ENCODE measurements around the gene IER3. TPM values are rescaled to one million over a fixed set of nuclear protein-coding genes. Genes with fewer than 3 reads are reported as not detected.

The IER3 gene
- total and polyA plus RNA-seq, 2 of the 13 experiments (the other 11 are each of a cell fraction or from before 2014, with no cell fraction given): 51.1 to 131 TPM

DNA sequence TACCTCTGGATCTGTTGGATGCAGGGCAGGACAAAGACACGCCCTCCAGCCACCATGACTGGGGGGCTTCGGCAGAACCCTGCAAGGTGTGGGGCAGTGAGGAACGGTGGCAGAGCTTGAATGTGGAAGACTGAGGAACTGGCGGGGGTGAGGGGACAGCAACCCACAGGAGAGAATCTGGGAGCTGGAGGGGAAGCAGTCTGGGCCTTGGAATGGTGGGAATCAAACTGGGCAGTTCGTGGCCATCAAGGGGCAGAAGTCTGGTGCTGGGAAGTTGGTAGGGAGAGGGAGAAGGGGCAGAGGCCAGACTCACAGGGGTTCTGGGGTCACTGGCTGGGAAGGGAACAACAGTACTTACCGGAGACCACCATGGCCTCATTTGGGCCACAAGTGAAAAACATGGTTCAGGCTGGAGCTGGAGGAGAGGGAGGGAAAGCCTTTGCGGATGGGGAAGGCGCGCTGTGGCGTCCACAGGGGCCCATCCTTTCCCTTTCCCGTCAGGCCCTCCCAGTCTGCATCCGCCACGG is 2.5 kb downstream of the IER3 start (continued):
- no peak for TF ChIP-seq RFX1 (IDR thresholded peaks at IDR 0.05)
- TF ChIP-seq HES4 (CRISPR knock-in tag; IDR thresholded peaks at IDR 0.05; ENCODE audit: borderline replicate concordance): peak; percentile 44; the same call in 1 of the 2 replicates
- TF ChIP-seq, protein P1, sequence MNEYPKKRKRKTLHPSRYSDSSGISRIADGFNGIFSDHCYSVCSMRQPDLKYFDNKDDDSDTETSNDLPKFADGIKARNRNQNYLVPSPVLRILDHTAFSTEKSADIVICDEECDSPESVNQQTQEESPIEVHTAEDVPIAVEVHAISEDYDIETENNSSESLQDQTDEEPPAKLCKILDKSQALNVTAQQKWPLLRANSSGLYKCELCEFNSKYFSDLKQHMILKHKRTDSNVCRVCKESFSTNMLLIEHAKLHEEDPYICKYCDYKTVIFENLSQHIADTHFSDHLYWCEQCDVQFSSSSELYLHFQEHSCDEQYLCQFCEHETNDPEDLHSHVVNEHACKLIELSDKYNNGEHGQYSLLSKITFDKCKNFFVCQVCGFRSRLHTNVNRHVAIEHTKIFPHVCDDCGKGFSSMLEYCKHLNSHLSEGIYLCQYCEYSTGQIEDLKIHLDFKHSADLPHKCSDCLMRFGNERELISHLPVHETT (CRISPR knock-in tag; conservative IDR thresholded peaks at IDR 0.05): no peak
- TF ChIP-seq SMYD3 (CRISPR knock-in tag; IDR thresholded peaks at IDR 0.05): 0 out of 2 replicates have a peak, but pooled peaks have one; percentile 7
- no peak; the same call in none of the 2 replicates for TF ChIP-seq ZFP37 (CRISPR knock-in tag; IDR thresholded peaks at IDR 0.05; ENCODE audit: borderline replicate concordance)
- TF ChIP-seq NR1H2 (CRISPR knock-in tag; IDR thresholded peaks at IDR 0.05; ENCODE audit: borderline replicate concordance, low read depth): peak; percentile 34; the same call in 1 of the 2 replicates
- TF ChIP-seq ZKSCAN5 (CRISPR knock-in tag; IDR thresholded peaks at IDR 0.05): peak; percentile 6; the same call in 1 of the 2 replicates
- 0 out of 2 replicates have a peak, but pooled peaks have one; percentile 62 for TF ChIP-seq RXRA (CRISPR knock-in tag; IDR thresholded peaks at IDR 0.05)
- TF ChIP-seq U2AF2 (IDR thresholded peaks at IDR 0.05; ENCODE audit: low read depth, low read length): 0 out of 2 replicates have a peak, but pooled peaks have one; percentile 2
- TF ChIP-seq ZNF263 (CRISPR knock-in tag; IDR thresholded peaks at IDR 0.05): peak; percentile 27; the same call in 1 of the 2 replicates
- TF ChIP-seq, protein P2, sequence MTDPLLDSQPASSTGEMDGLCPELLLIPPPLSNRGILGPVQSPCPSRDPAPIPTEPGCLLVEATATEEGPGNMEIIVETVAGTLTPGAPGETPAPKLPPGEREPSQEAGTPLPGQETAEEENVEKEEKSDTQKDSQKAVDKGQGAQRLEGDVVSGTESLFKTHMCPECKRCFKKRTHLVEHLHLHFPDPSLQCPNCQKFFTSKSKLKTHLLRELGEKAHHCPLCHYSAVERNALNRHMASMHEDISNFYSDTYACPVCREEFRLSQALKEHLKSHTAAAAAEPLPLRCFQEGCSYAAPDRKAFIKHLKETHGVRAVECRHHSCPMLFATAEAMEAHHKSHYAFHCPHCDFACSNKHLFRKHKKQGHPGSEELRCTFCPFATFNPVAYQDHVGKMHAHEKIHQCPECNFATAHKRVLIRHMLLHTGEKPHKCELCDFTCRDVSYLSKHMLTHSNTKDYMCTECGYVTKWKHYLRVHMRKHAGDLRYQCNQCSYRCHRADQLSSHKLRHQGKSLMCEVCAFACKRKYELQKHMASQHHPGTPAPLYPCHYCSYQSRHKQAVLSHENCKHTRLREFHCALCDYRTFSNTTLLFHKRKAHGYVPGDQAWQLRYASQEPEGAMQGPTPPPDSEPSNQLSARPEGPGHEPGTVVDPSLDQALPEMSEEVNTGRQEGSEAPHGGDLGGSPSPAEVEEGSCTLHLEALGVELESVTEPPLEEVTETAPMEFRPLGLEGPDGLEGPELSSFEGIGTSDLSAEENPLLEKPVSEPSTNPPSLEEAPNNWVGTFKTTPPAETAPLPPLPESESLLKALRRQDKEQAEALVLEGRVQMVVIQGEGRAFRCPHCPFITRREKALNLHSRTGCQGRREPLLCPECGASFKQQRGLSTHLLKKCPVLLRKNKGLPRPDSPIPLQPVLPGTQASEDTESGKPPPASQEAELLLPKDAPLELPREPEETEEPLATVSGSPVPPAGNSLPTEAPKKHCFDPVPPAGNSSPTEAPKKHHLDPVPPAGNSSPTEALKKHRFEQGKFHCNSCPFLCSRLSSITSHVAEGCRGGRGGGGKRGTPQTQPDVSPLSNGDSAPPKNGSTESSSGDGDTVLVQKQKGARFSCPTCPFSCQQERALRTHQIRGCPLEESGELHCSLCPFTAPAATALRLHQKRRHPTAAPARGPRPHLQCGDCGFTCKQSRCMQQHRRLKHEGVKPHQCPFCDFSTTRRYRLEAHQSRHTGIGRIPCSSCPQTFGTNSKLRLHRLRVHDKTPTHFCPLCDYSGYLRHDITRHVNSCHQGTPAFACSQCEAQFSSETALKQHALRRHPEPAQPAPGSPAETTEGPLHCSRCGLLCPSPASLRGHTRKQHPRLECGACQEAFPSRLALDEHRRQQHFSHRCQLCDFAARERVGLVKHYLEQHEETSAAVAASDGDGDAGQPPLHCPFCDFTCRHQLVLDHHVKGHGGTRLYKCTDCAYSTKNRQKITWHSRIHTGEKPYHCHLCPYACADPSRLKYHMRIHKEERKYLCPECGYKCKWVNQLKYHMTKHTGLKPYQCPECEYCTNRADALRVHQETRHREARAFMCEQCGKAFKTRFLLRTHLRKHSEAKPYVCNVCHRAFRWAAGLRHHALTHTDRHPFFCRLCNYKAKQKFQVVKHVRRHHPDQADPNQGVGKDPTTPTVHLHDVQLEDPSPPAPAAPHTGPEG (CRISPR knock-in tag; IDR thresholded peaks at IDR 0.05): 0 out of 2 replicates have a peak, but pooled peaks have one; percentile 24
- TF ChIP-seq FOXJ3 (CRISPR knock-in tag; IDR thresholded peaks at IDR 0.05; ENCODE audit: borderline replicate concordance): peak; percentile 17; the same call in 1 of the 2 replicates
- no peak for TF ChIP-seq TOE1 (CRISPR knock-in tag; IDR thresholded peaks at IDR 0.05)
- TF ChIP-seq, protein P3, sequence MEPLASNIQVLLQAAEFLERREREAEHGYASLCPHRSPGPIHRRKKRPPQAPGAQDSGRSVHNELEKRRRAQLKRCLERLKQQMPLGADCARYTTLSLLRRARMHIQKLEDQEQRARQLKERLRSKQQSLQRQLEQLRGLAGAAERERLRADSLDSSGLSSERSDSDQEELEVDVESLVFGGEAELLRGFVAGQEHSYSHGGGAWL (CRISPR knock-in tag; IDR thresholded peaks at IDR 0.05): peak; percentile 8; the same call in 1 of the 2 replicates
- TF ChIP-seq, protein P4, sequence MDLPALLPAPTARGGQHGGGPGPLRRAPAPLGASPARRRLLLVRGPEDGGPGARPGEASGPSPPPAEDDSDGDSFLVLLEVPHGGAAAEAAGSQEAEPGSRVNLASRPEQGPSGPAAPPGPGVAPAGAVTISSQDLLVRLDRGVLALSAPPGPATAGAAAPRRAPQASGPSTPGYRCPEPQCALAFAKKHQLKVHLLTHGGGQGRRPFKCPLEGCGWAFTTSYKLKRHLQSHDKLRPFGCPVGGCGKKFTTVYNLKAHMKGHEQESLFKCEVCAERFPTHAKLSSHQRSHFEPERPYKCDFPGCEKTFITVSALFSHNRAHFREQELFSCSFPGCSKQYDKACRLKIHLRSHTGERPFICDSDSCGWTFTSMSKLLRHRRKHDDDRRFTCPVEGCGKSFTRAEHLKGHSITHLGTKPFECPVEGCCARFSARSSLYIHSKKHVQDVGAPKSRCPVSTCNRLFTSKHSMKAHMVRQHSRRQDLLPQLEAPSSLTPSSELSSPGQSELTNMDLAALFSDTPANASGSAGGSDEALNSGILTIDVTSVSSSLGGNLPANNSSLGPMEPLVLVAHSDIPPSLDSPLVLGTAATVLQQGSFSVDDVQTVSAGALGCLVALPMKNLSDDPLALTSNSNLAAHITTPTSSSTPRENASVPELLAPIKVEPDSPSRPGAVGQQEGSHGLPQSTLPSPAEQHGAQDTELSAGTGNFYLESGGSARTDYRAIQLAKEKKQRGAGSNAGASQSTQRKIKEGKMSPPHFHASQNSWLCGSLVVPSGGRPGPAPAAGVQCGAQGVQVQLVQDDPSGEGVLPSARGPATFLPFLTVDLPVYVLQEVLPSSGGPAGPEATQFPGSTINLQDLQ (CRISPR knock-in tag; IDR thresholded peaks at IDR 0.05): 0 out of 2 replicates have a peak, but pooled peaks have one; percentile 45
- TF ChIP-seq ISX (CRISPR knock-in tag; conservative IDR thresholded peaks at IDR 0.05): peak; percentile 58; the same call in 1 of the 2 replicates
- TF ChIP-seq ZNF629 (CRISPR knock-in tag; conservative IDR thresholded peaks at IDR 0.05): 0 out of 2 replicates have a peak, but pooled peaks have one; percentile 23
- peak; percentile 76 for TF ChIP-seq TBP (CRISPR knock-in tag; IDR thresholded peaks at IDR 0.05)
